ENCODE results near the gene UBE2I.
"Not testable (repeated sequence)": the region's sequence is repeated elsewhere in the genome, so short reads cannot be mapped to it uniquely, and the experiment has no call there.

The UBE2I gene

GRCh38 chr16:1325673-1326371, 16.4 kb downstream of the UBE2I start:
- Histone ChIP-seq H3F3A (ENCODE audit: insufficient read depth, low read length) (no peaks in the 10 kb centered on the region), H3K9ac (ENCODE audit: low read length) (no peak overlapping the region), H4K20me1 (ENCODE audit: insufficient read depth, low read length) (no peaks in the 10 kb centered on the region), H3K9me3 (replicated peaks; ENCODE audit: insufficient read depth, low read length) (no peaks in the 10 kb centered on the region), H2AFZ (ENCODE audit: low read length) (no peak overlapping the region), H3K79me2 (ENCODE audit: low read length) (no peaks in the 10 kb centered on the region), H3K9me2 (replicated peaks; ENCODE audit: insufficient read depth, low read length) (no peaks in the 10 kb centered on the region), H3K27me3 (replicated peaks; ENCODE audit: insufficient read depth, low read length) (no peaks in the 10 kb centered on the region), H3K4me2 (ENCODE audit: low read depth, low read length) (no peak overlapping the region), H3K4me3 (ENCODE audit: low read length) (no peak overlapping the region), H3K36me3 (replicated peaks; ENCODE audit: insufficient read depth, low read length) (no peaks in the 10 kb centered on the region), H3K27ac (ENCODE audit: low read length) (no peak overlapping the region), H3K4me1 (ENCODE audit: low read length) (0 out of 2 replicates have a peak, but pooled peaks cover 1% of the 10 kb centered on the region)
- TF ChIP-seq CTCF (IDR thresholded peaks at IDR 0.05; ENCODE audit: low read length): no peak
- no peak for TF ChIP-seq EZH2phosphoT487 (IDR thresholded peaks at IDR 0.05; ENCODE audit: low read length)
- TF ChIP-seq EZH2 (optimal IDR thresholded peaks at IDR 0.05; ENCODE audit: low read depth, low read length): no peak
- DNase-seq: no peak

GRCh38 chr16:1326391-1326790, 17.0 kb downstream of the UBE2I start:
- TF ChIP-seq EZH2phosphoT487 (IDR thresholded peaks at IDR 0.05; ENCODE audit: low read length) (no peak), EZH2 (optimal IDR thresholded peaks at IDR 0.05; ENCODE audit: low read depth, low read length) (no peak)
- Histone ChIP-seq H4K20me1 (ENCODE audit: insufficient read depth, low read length) (no peaks in the 10 kb centered on the region), H3K4me1 (ENCODE audit: low read length) (peaks cover 6% of the 10 kb centered on the region), H3F3A (ENCODE audit: insufficient read depth, low read length) (no peaks in the 10 kb centered on the region), H3K79me2 (ENCODE audit: low read length) (no peaks in the 10 kb centered on the region), H3K9me2 (replicated peaks; ENCODE audit: insufficient read depth, low read length) (no peaks in the 10 kb centered on the region), H3K4me2 (ENCODE audit: low read depth, low read length) (no peak overlapping the region), H3K9me3 (replicated peaks; ENCODE audit: insufficient read depth, low read length) (no peaks in the 10 kb centered on the region), H3K27ac (ENCODE audit: low read length) (no peak overlapping the region), H3K27me3 (replicated peaks; ENCODE audit: insufficient read depth, low read length) (no peaks in the 10 kb centered on the region), H2AFZ (ENCODE audit: low read length) (no peak overlapping the region), H3K36me3 (replicated peaks; ENCODE audit: insufficient read depth, low read length) (no peaks in the 10 kb centered on the region), H3K4me3 (ENCODE audit: low read length) (no peak overlapping the region), H3K9ac (ENCODE audit: low read length) (no peak overlapping the region)
- no peak for DNase-seq

- H3K27ac ChIP-seq (ENCODE audit: low read length): no peak overlapping the region
- no peaks in the 10 kb centered on the region for H3K9me3 ChIP-seq (replicated peaks; ENCODE audit: insufficient read depth, low read length)
- H3K27me3 ChIP-seq (replicated peaks; ENCODE audit: insufficient read depth, low read length): no peaks in the 10 kb centered on the region; the same call in 1 of the 2 replicates
- no peak overlapping the region for H3K9ac ChIP-seq (ENCODE audit: low read length)
- no peak for DNase-seq
- no peak for TF ChIP-seq EZH2phosphoT487 (IDR thresholded peaks at IDR 0.05; ENCODE audit: low read length)
- TF ChIP-seq EZH2 (optimal IDR thresholded peaks at IDR 0.05; ENCODE audit: low read depth, low read length): no peak
- no peak for TF ChIP-seq CTCF (IDR thresholded peaks at IDR 0.05; ENCODE audit: low read length)
- H3K4me2 ChIP-seq (ENCODE audit: low read depth, low read length): no peak overlapping the region
- H3K36me3 ChIP-seq (replicated peaks; ENCODE audit: insufficient read depth, low read length): no peaks in the 10 kb centered on the region
- H3K4me3 ChIP-seq (ENCODE audit: low read length): no peak overlapping the region
- H2AFZ ChIP-seq (ENCODE audit: low read length): no peak overlapping the region
- no peaks in the 10 kb centered on the region for H3K79me2 ChIP-seq (ENCODE audit: low read length)
- H3K9me2 ChIP-seq (replicated peaks; ENCODE audit: insufficient read depth, low read length): no peaks in the 10 kb centered on the region
- H3F3A ChIP-seq (ENCODE audit: insufficient read depth, low read length): no peaks in the 10 kb centered on the region
- peaks cover 12% of the 10 kb centered on the region for H3K4me1 ChIP-seq (ENCODE audit: low read length)
- no peaks in the 10 kb centered on the region for H4K20me1 ChIP-seq (ENCODE audit: insufficient read depth, low read length)
These were observed 17.6 kb downstream of the UBE2I start for GRCh38 chr16:1326946-1327618.

- no peaks in the 10 kb centered on the region for H3K9me3 ChIP-seq (replicated peaks; ENCODE audit: insufficient read depth, low read length)
- H3K27me3 ChIP-seq (replicated peaks; ENCODE audit: insufficient read depth, low read length): peaks cover 3% of the 10 kb centered on the region; the same call in 1 of the 2 replicates
- H3F3A ChIP-seq (ENCODE audit: insufficient read depth, low read length): no peaks in the 10 kb centered on the region
- TF ChIP-seq CTCF (IDR thresholded peaks at IDR 0.05; ENCODE audit: low read length) (no peak), EZH2 (optimal IDR thresholded peaks at IDR 0.05; ENCODE audit: low read depth, low read length) (no peak)
- no peaks in the 10 kb centered on the region for H3K79me2 ChIP-seq (ENCODE audit: low read length)
- peaks cover 17% of the 10 kb centered on the region for H3K4me1 ChIP-seq (ENCODE audit: low read length)
- no peaks in the 10 kb centered on the region for H3K9me2 ChIP-seq (replicated peaks; ENCODE audit: insufficient read depth, low read length)
- H3K9ac ChIP-seq (ENCODE audit: low read length): no peak overlapping the region
- H3K36me3 ChIP-seq (replicated peaks; ENCODE audit: insufficient read depth, low read length): no peaks in the 10 kb centered on the region
- no peak overlapping the region for H3K4me3 ChIP-seq (ENCODE audit: low read length)
- DNase-seq: no peak
- H3K4me2 ChIP-seq (ENCODE audit: low read depth, low read length): no peak overlapping the region
- H2AFZ ChIP-seq (ENCODE audit: low read length): no peak overlapping the region
- no peak overlapping the region for H3K27ac ChIP-seq (ENCODE audit: low read length)
- no peaks in the 10 kb centered on the region for H4K20me1 ChIP-seq (ENCODE audit: insufficient read depth, low read length)
These were observed 18.1 kb downstream of the UBE2I start for GRCh38 chr16:1327619-1327947.

- not testable (repeated sequence) for H2AFZ ChIP-seq (ENCODE audit: low read length); H3K27ac ChIP-seq (ENCODE audit: low read length); H3K9me2 ChIP-seq (replicated peaks; ENCODE audit: insufficient read depth, low read length); H3K4me3 ChIP-seq (ENCODE audit: low read length); DNase-seq; H3K9ac ChIP-seq (ENCODE audit: low read length); H3K79me2 ChIP-seq (ENCODE audit: low read length); H4K20me1 ChIP-seq (ENCODE audit: insufficient read depth, low read length); H3F3A ChIP-seq (ENCODE audit: insufficient read depth, low read length); H3K4me2 ChIP-seq (ENCODE audit: low read depth, low read length); H3K9me3 ChIP-seq (replicated peaks; ENCODE audit: insufficient read depth, low read length); H3K27me3 ChIP-seq (replicated peaks; ENCODE audit: insufficient read depth, low read length); H3K36me3 ChIP-seq (replicated peaks; ENCODE audit: insufficient read depth, low read length)
- peaks cover 18% of the 10 kb centered on the region for H3K4me1 ChIP-seq (ENCODE audit: low read length)
These were observed 18.7 kb downstream of the UBE2I start for GRCh38 chr16:1328136-1328535.
